GM12878 (cell line): ENCODE measurements around the gene MAL. TPM values are rescaled to one million over a fixed set of nuclear protein-coding genes. Genes with fewer than 3 reads are reported as not detected.

Experiments used
- ATAC-seq: fragments of 200-7000 bp; cut with Tn5 transposase; 3 replicates; pipeline ENCODE4 v1.9.1; 2020; ENCODE audit warnings: mild to moderate bottlenecking, moderate library complexity
- BruUV-seq: library from RNA; stranded (reverse); fragments of 400-500 nt; replicated peaks from 2 replicates; lab custom pipeline; 2021; lab: Mats Ljungman, UMichigan
- CTCF ChIA-PET: fragments of 300-600 bp; sonication (Branson Sonifier 250); formaldehyde crosslinking; extraction: SDS; loops from one replicate; lab custom pipeline; 2021; ENCODE audit warnings: inconsistent platforms; lab: Yijun Ruan, JAX
- POLR2A ChIA-PET: fragments of 350-600 bp; formaldehyde crosslinking; extraction: SDS; loops from one replicate; lab custom pipeline; 2021; ENCODE audit warnings: inconsistent platforms; lab: Charles Lee
- RAD21 ChIA-PET: fragments of 300-600 bp; sonication (Branson Sonifier 250); formaldehyde crosslinking; loops from one replicate; lab custom pipeline; 2023; ENCODE audit warnings: antibody characterized with exemption; ENCODE audit not compliant: unreplicated experiment; lab: Charles Lee
- SMC1A ChIA-PET: fragments of 300-600 bp; sonication (Branson Sonifier 250); formaldehyde crosslinking; loops from one replicate; lab custom pipeline; 2023; ENCODE audit not compliant: unreplicated experiment, uncharacterized antibody; lab: Charles Lee
- DNase-seq: peaks from one replicate; pipeline ENCODE4 v3.0.0-alpha.2; 2011; ENCODE audit warnings: low read depth, low spot score
- FAIRE-seq: peaks from 3 replicates; lab custom pipeline; 2011; peaks lifted over from hg19 to GRCh38; lab: Jason Lieb, UNC
- H2AFZ ChIP-seq: 2 replicates; pipeline ENCODE4 v1.6.0; 2011; ENCODE audit warnings: low read depth, low read length, control low read depth; ENCODE audit not compliant: control insufficient read depth
- H3K27ac ChIP-seq: 2 replicates; pipeline ENCODE4 v1.5.1; 2011; ENCODE audit warnings: control low read depth; ENCODE audit not compliant: control insufficient read depth, insufficient read depth
- H3K27me3 ChIP-seq, 2 experiments: replicated peaks in 1 of 2; 2 replicates each; pipeline versions ENCODE4 v1.6.0 to v1.6.1; 2011; ENCODE audit warnings: low read length in 1 of 2; ENCODE audit not compliant: control insufficient read depth in 2 of 2, insufficient read depth in 2 of 2
- H3K36me3 ChIP-seq, 2 experiments: 2 replicates each; pipeline ENCODE4 v1.5.1; 2011; ENCODE audit warnings: low read length in 1 of 2; ENCODE audit not compliant: control insufficient read depth in 2 of 2, insufficient read depth in 2 of 2
- H3K4me1 ChIP-seq: 2 replicates; pipeline ENCODE4 v1.6.1; 2011; ENCODE audit warnings: mild to moderate bottlenecking, low read length, moderate library complexity, mixed read lengths; ENCODE audit not compliant: control insufficient read depth, insufficient read depth
- H3K4me2 ChIP-seq: 2 replicates; pipeline ENCODE4 v1.6.0; 2011; ENCODE audit warnings: control low read depth; ENCODE audit not compliant: control insufficient read depth, insufficient read depth
- H3K4me3 ChIP-seq: fragments of 200-600 bp; sonication (generic); 2 replicates; pipeline ENCODE4 v1.5.1; 2016
- H3K79me2 ChIP-seq: 2 replicates; pipeline ENCODE4 v1.6.0; 2011; ENCODE audit warnings: low read length; ENCODE audit not compliant: control insufficient read depth, insufficient read depth
- H3K9ac ChIP-seq: 2 replicates; pipeline ENCODE4 v1.8.0; 2011; ENCODE audit warnings: low read length, control low read depth, mixed read lengths; ENCODE audit not compliant: control insufficient read depth, insufficient read depth
- H3K9me3 ChIP-seq: replicated peaks from 3 replicates; pipeline ENCODE4 v1.5.1; 2011; ENCODE audit warnings: mild to moderate bottlenecking, low read length; ENCODE audit not compliant: control insufficient read depth, insufficient read depth
- H4K20me1 ChIP-seq: 2 replicates; pipeline ENCODE4 v1.6.0; 2011; ENCODE audit not compliant: control insufficient read depth, insufficient read depth
- CEBPB ChIP-seq, 2 experiments: fragments of 150-350 bp in 1 of 2; IDR thresholded peaks; 2 replicates each; pipeline ENCODE4 v1.6.1; 2012 to 2014; ENCODE audit warnings: low read depth in 2 of 2, low read length in 2 of 2, borderline replicate concordance in 1 of 2, inconsistent platforms in 1 of 2
- NR2F1 ChIP-seq: fragments of 450-650 bp; conservative IDR thresholded peaks from 2 replicates; pipeline ENCODE4 v1.6.1; 2017; ENCODE audit warnings: mild to moderate bottlenecking
- TAF1 ChIP-seq: IDR thresholded peaks from 2 replicates; pipeline ENCODE4 v1.6.1; 2011; ENCODE audit warnings: mild to moderate bottlenecking, low read depth, low read length, borderline replicate concordance
- TCF12 ChIP-seq: IDR thresholded peaks from 2 replicates; pipeline ENCODE4 v1.6.1; 2011; ENCODE audit warnings: low read depth, mild to moderate bottlenecking, low read length
- WRNIP1 ChIP-seq: IDR thresholded peaks from 2 replicates; pipeline ENCODE4 v1.6.1; 2011; ENCODE audit warnings: low read depth, low read length, improper control_type of control experiment, borderline replicate concordance
- ZNF207 ChIP-seq: fragments of 450-650 bp; IDR thresholded peaks from 2 replicates; pipeline ENCODE4 v1.6.1; 2014; ENCODE audit warnings: antibody characterized with exemption, mild to moderate bottlenecking, borderline replicate concordance
- ZNF217 ChIP-seq: fragments of 450-650 bp; IDR thresholded peaks from 2 replicates; pipeline ENCODE4 v1.6.1; 2017; ENCODE audit warnings: antibody characterized with exemption, mild to moderate bottlenecking
- WGBS: methylation state at CpG from one replicate; pipeline ENCODE4 v1.1.6; 2016; ENCODE audit warnings: low lambda C conversion rate; ENCODE audit not compliant: insufficient replicate concordance, insufficient coverage; ENCODE audit errors: missing lambda C conversion rate; 5-methylcytosine and 5-hydroxymethylcytosine counted together
- in situ Hi-C: fragments of 300-500 bp; cut with MboI; formaldehyde crosslinking; loops from 9 replicates; pipeline ENCODE4 v1.14.3; 2018; ENCODE audit warnings: mixed read lengths
- intact Hi-C: fragments of 100-400 bp; cut with micrococcal nuclease; formaldehyde crosslinking; loops from one replicate; pipeline ENCODE4 v1.14.2; 2022; ENCODE audit not compliant: unreplicated experiment
- polyA plus RNA-seq, 11 experiments: library from polyadenylated mRNA; depleted of rRNA in 4 of 11; unstranded in 6 of 11; stranded (reverse) in 5 of 11; fragments of >200 nt; fragmentation: Nextera tagmentation in 4 of 11; fragmentation: Illumina TruSeq in 1 of 11; extraction: Ambion mirVana in 4 of 11; extraction: Trizol in 1 of 11; gene quantifications; 1 replicate in 1 of 11; 2 replicates in 10 of 11; pipeline versions ENCODE4 v1.2.1 to v1.2.3, GENCODE V29; 2011 to 2016; ENCODE audit warnings: inconsistent platforms in 2 of 11, missing spikeins in 2 of 11, low read depth in 1 of 11
- total RNA-seq, 4 experiments: library from RNA; depleted of rRNA in 3 of 4; stranded (reverse); fragments of >200 nt in 3 of 4; fragmentation: Illumina TruSeq in 1 of 4; extraction: Trizol in 1 of 4; gene quantifications; 2 replicates each; pipeline versions ENCODE4 v1.2.1 to v1.2.3, GENCODE V29; 2013 to 2021

The MAL gene
- total and polyA plus RNA-seq, 10 of the 15 experiments (the other 5 are each of a cell fraction or from before 2014, with no cell fraction given), result 1.3 to 4.5 (median 1.7) TPM

- RAD21 ChIA-PET, result interaction anchor here (1.7 to 2.2 kb wide), 2 partner anchors 8 to 12 kb away, joined by 6 to 7 read pairs; no protein-coding TSS in a partner anchor
- SMC1A ChIA-PET, result interaction anchor here (1.0 to 1.5 kb wide), 3 partner anchors 9 to 47 kb away, joined by 3 to 5 read pairs (median 4); no protein-coding TSS in a partner anchor
- CTCF ChIA-PET, result interaction anchor here (1.3 to 1.9 kb wide), 5 partner anchors 9 to 48 kb away, joined by 4 to 11 read pairs (median 7); no protein-coding TSS in a partner anchor
- peaks cover 0 to 2% of the 10 kb centered on the region in 2 experiments; a peak in 1 of 4 replicates for H3K27me3 ChIP-seq
- no peak for DNase-seq
- peak; percentile 7; the same call in 2 of the 3 replicates for ATAC-seq
- H4K20me1 ChIP-seq, result no peaks in the 10 kb centered on the region
- no TSS peak for BruUV-seq
- H3K9me3 ChIP-seq, result no peaks in the 10 kb centered on the region
- no peaks in the 10 kb centered on the region for H3K36me3 ChIP-seq
- H3K79me2 ChIP-seq, result no peaks in the 10 kb centered on the region; the same call in 1 of the 2 replicates
- no peak for FAIRE-seq
- no peak overlapping the region for H3K4me3 ChIP-seq
- POLR2A ChIA-PET, result interaction anchor here (1.4 to 1.5 kb wide), 2 partner anchors 10 to 12 kb away, joined by 5 to 6 read pairs; no protein-coding TSS in a partner anchor
- in situ Hi-C loops, result no loop called here
- TF ChIP-seq ZNF217, result no peak
- TF ChIP-seq NR2F1, result 0 out of 2 replicates have a peak, but pooled peaks have one; percentile 4
- no peak for TF ChIP-seq TAF1
- no peak for TF ChIP-seq CEBPB (IDR thresholded peaks at IDR 0.05; ENCODE audit: borderline replicate concordance in 1 of 2, low read depth in 2 of 2, low read length in 2 of 2)
- no peak for TF ChIP-seq WRNIP1
- TF ChIP-seq, all 136 proteins: peak for 1
- H3K4me1 ChIP-seq, result peaks cover 7% of the 10 kb centered on the region
- 30% methylated on average over 7 of the region's 7 CpGs for WGBS
- H3K27ac ChIP-seq, result no peak overlapping the region
- H3K9ac ChIP-seq, result no peak overlapping the region
- no peak overlapping the region for H2AFZ ChIP-seq
- no peak overlapping the region for H3K4me2 ChIP-seq
- intact Hi-C loops, result no loop called here
Observed at GRCh38 chr2:95031076-95031725, 5.7 kb downstream of the MAL start.

- no peak overlapping the region for H3K27ac ChIP-seq
- intact Hi-C loops (no loop called here), in situ Hi-C loops (no loop called here)
- no peaks in the 10 kb centered on the region for H4K20me1 ChIP-seq
- SMC1A ChIA-PET, result interaction anchor here (0.6 to 1.5 kb wide), 4 partner anchors 9 to 46 kb away, joined by 3 to 5 read pairs (median 4); no protein-coding TSS in a partner anchor
- no peak overlapping the region for H3K4me3 ChIP-seq
- POLR2A ChIA-PET, result interaction anchor here (1.4 to 1.5 kb wide), 2 partner anchors 10 to 12 kb away, joined by 5 to 6 read pairs; no protein-coding TSS in a partner anchor
- H2AFZ ChIP-seq, result no peak overlapping the region
- TF ChIP-seq TCF12 (no peak), ZNF207 (no peak)
- DNase-seq (no peak), FAIRE-seq (no peak), ATAC-seq (no peak)
- 70% methylated on average over 1 of the region's 1 CpG for WGBS
- no peak overlapping the region for H3K9ac ChIP-seq
- no peaks in the 10 kb centered on the region for H3K36me3 ChIP-seq
- BruUV-seq, result no TSS peak
- peaks cover 7% of the 10 kb centered on the region for H3K4me1 ChIP-seq
- no peaks in the 10 kb centered on the region; a peak in 1 of 4 replicates for H3K27me3 ChIP-seq
- no peaks in the 10 kb centered on the region; the same call in 1 of the 2 replicates for H3K79me2 ChIP-seq
- H3K9me3 ChIP-seq, result no peaks in the 10 kb centered on the region
- CTCF ChIA-PET, result interaction anchor here (0.8 to 1.9 kb wide), 6 partner anchors 9 to 47 kb away, joined by 4 to 11 read pairs (median 6); no protein-coding TSS in a partner anchor
- RAD21 ChIA-PET, result interaction anchor here (1.7 to 2.2 kb wide), 2 partner anchors 9 to 11 kb away, joined by 6 to 7 read pairs; no protein-coding TSS in a partner anchor
- no peak overlapping the region for H3K4me2 ChIP-seq
Observed at GRCh38 chr2:95031726-95032116, 6.2 kb downstream of the MAL start.
